ENCODE data around the gene COQ8A.
"Not testable (repeated sequence)": the region's sequence is repeated elsewhere in the genome, so short reads cannot be mapped to it uniquely, and the experiment has no call there.

Gene COQ8A

GRCh38 chr1:226929260-226930111, 10.6 kb upstream of the COQ8A start:
- not testable (repeated sequence) for H3K9me3 ChIP-seq (ENCODE audit: low read length); H3K36me3 ChIP-seq (ENCODE audit: insufficient read depth, low read length); H3K4me3 ChIP-seq (ENCODE audit: low read depth in 1 of 2, low read length in 2 of 2); H3K4me1 ChIP-seq (ENCODE audit: insufficient read depth, low read length); H3K27ac ChIP-seq (ENCODE audit: low read depth, low read length); H3K9ac ChIP-seq (ENCODE audit: low read length); H3K27me3 ChIP-seq (ENCODE audit: control insufficient read depth in 1 of 2, insufficient read depth in 2 of 2, low read length in 2 of 2)

- Histone ChIP-seq H3K9me3 (ENCODE audit: low read length) (no peaks in the 10 kb centered on the region), H3K4me3 (ENCODE audit: low read depth in 1 of 2, low read length in 2 of 2) (no peak overlapping the region), H3K4me1 (ENCODE audit: insufficient read depth, low read length) (peaks cover 7% of the 10 kb centered on the region), H3K36me3 (ENCODE audit: insufficient read depth, low read length) (no peaks in the 10 kb centered on the region), H3K27ac (ENCODE audit: low read depth, low read length) (no peak overlapping the region), H3K27me3 (ENCODE audit: control insufficient read depth in 1 of 2, insufficient read depth in 2 of 2, low read length in 2 of 2) (no peaks in the 10 kb centered on the region), H3K9ac (ENCODE audit: low read length) (no peak overlapping the region)
Measured at GRCh38 chr1:226934483-226935237, 5.4 kb upstream of the COQ8A start.

GRCh38 chr1:226937940-226938725, 2.0 kb upstream of the COQ8A start:
- no peak overlapping the region for H3K9ac ChIP-seq (ENCODE audit: low read length)
- H3K9me3 ChIP-seq (ENCODE audit: low read length): no peaks in the 10 kb centered on the region
- H3K4me1 ChIP-seq (ENCODE audit: insufficient read depth, low read length): peaks cover 32% of the 10 kb centered on the region
- no peaks in the 10 kb centered on the region for H3K27me3 ChIP-seq (ENCODE audit: control insufficient read depth in 1 of 2, insufficient read depth in 2 of 2, low read length in 2 of 2)
- no peak overlapping the region for H3K4me3 ChIP-seq (ENCODE audit: low read depth in 1 of 2, low read length in 2 of 2)
- H3K27ac ChIP-seq (ENCODE audit: low read depth, low read length): peak overlapping the region; percentile 100
- H3K36me3 ChIP-seq (ENCODE audit: insufficient read depth, low read length): no peaks in the 10 kb centered on the region

GRCh38 chr1:226938903-226939437, 1.1 kb upstream of the COQ8A start:
- peak overlapping the region; percentile 79 to 94 for H3K4me3 ChIP-seq (ENCODE audit: low read depth in 1 of 2, low read length in 2 of 2)
- peak overlapping the region; percentile 81 for H3K9ac ChIP-seq (ENCODE audit: low read length)
- H3K9me3 ChIP-seq (ENCODE audit: low read length): no peaks in the 10 kb centered on the region
- H3K4me1 ChIP-seq (ENCODE audit: insufficient read depth, low read length): peaks cover 41% of the 10 kb centered on the region
- H3K36me3 ChIP-seq (ENCODE audit: insufficient read depth, low read length): no peaks in the 10 kb centered on the region
- H3K27ac ChIP-seq (ENCODE audit: low read depth, low read length): peak overlapping the region; percentile 100
- no peaks in the 10 kb centered on the region for H3K27me3 ChIP-seq (ENCODE audit: control insufficient read depth in 1 of 2, insufficient read depth in 2 of 2, low read length in 2 of 2)

- Histone ChIP-seq H3K4me1 (ENCODE audit: insufficient read depth, low read length) (peaks cover 46% of the 10 kb centered on the region), H3K27ac (ENCODE audit: low read depth, low read length) (peak overlapping the region; percentile 100), H3K9me3 (ENCODE audit: low read length) (no peaks in the 10 kb centered on the region), H3K9ac (ENCODE audit: low read length) (peak overlapping the region; percentile 81), H3K36me3 (ENCODE audit: insufficient read depth, low read length) (no peaks in the 10 kb centered on the region), H3K4me3 (ENCODE audit: low read depth in 1 of 2, low read length in 2 of 2) (peak overlapping the region; percentile 79 to 94), H3K27me3 (ENCODE audit: control insufficient read depth in 1 of 2, insufficient read depth in 2 of 2, low read length in 2 of 2) (no peaks in the 10 kb centered on the region)
Measured at GRCh38 chr1:226939438-226940028, 561 bp upstream of the COQ8A start.

- no peaks in the 10 kb centered on the region for H3K36me3 ChIP-seq (ENCODE audit: insufficient read depth, low read length)
- H3K4me3 ChIP-seq (ENCODE audit: low read depth in 1 of 2, low read length in 2 of 2): peak overlapping the region; percentile 70 to 81
- peak overlapping the region; percentile 69 for H3K27ac ChIP-seq (ENCODE audit: low read depth, low read length)
- no peaks in the 10 kb centered on the region for H3K27me3 ChIP-seq (ENCODE audit: control insufficient read depth in 1 of 2, insufficient read depth in 2 of 2, low read length in 2 of 2)
- H3K9ac ChIP-seq (ENCODE audit: low read length): peak overlapping the region; percentile 26
- no peaks in the 10 kb centered on the region for H3K9me3 ChIP-seq (ENCODE audit: low read length)
- H3K4me1 ChIP-seq (ENCODE audit: insufficient read depth, low read length): peaks cover 58% of the 10 kb centered on the region
Measured at GRCh38 chr1:226940806-226941067, 643 bp downstream of the COQ8A start.

GRCh38 chr1:226942392-226942791, 2.3 kb downstream of the COQ8A start:
- Histone ChIP-seq H3K36me3 (ENCODE audit: insufficient read depth, low read length) (no peaks in the 10 kb centered on the region), H3K4me1 (ENCODE audit: insufficient read depth, low read length) (peaks cover 73% of the 10 kb centered on the region), H3K9me3 (ENCODE audit: low read length) (no peaks in the 10 kb centered on the region), H3K9ac (ENCODE audit: low read length) (no peak overlapping the region), H3K4me3 (ENCODE audit: low read depth in 1 of 2, low read length in 2 of 2) (peak overlapping the region in 1 of 2 donors; percentile 81), H3K27ac (ENCODE audit: low read depth, low read length) (no peak overlapping the region), H3K27me3 (ENCODE audit: control insufficient read depth in 1 of 2, insufficient read depth in 2 of 2, low read length in 2 of 2) (no peaks in the 10 kb centered on the region)

GRCh38 chr1:226943156-226943555, 3.1 kb downstream of the COQ8A start:
- Histone ChIP-seq H3K4me1 (ENCODE audit: insufficient read depth, low read length) (peaks cover 73% of the 10 kb centered on the region), H3K27ac (ENCODE audit: low read depth, low read length) (no peak overlapping the region)

GRCh38 chr1:226943927-226944326, 3.8 kb downstream of the COQ8A start:
- H3K9ac ChIP-seq (ENCODE audit: low read length): no peak overlapping the region
- H3K4me3 ChIP-seq (ENCODE audit: low read depth in 1 of 2, low read length in 2 of 2): no peak overlapping the region
- no peaks in the 10 kb centered on the region for H3K27me3 ChIP-seq (ENCODE audit: control insufficient read depth in 1 of 2, insufficient read depth in 2 of 2, low read length in 2 of 2)
- H3K9me3 ChIP-seq (ENCODE audit: low read length): no peaks in the 10 kb centered on the region
- H3K36me3 ChIP-seq (ENCODE audit: insufficient read depth, low read length): no peaks in the 10 kb centered on the region
- H3K27ac ChIP-seq (ENCODE audit: low read depth, low read length): no peak overlapping the region
- H3K4me1 ChIP-seq (ENCODE audit: insufficient read depth, low read length): peaks cover 66% of the 10 kb centered on the region

More at GRCh38 chr1:226943156-226943555, 3.1 kb downstream of the COQ8A start:
- Histone ChIP-seq H3K27me3 (ENCODE audit: control insufficient read depth in 1 of 2, insufficient read depth in 2 of 2, low read length in 2 of 2) (no peaks in the 10 kb centered on the region), H3K4me3 (ENCODE audit: low read depth in 1 of 2, low read length in 2 of 2) (no peak overlapping the region), H3K9ac (ENCODE audit: low read length) (no peak overlapping the region), H3K9me3 (ENCODE audit: low read length) (no peaks in the 10 kb centered on the region), H3K36me3 (ENCODE audit: insufficient read depth, low read length) (no peaks in the 10 kb centered on the region)

GRCh38 chr1:226945106-226945857, 5.2 kb downstream of the COQ8A start:
- Histone ChIP-seq H3K4me3 (ENCODE audit: low read depth in 1 of 2, low read length in 2 of 2) (no peak overlapping the region), H3K27ac (ENCODE audit: low read depth, low read length) (no peak overlapping the region), H3K36me3 (ENCODE audit: insufficient read depth, low read length) (no peaks in the 10 kb centered on the region), H3K9me3 (ENCODE audit: low read length) (no peaks in the 10 kb centered on the region), H3K4me1 (ENCODE audit: insufficient read depth, low read length) (peaks cover 66% of the 10 kb centered on the region), H3K9ac (ENCODE audit: low read length) (no peak overlapping the region), H3K27me3 (ENCODE audit: control insufficient read depth in 1 of 2, insufficient read depth in 2 of 2, low read length in 2 of 2) (no peaks in the 10 kb centered on the region)
